ENCODE measurements around the gene ARID1A. TPM values are rescaled to one million over a fixed set of nuclear protein-coding genes. Genes with fewer than 3 reads are reported as not detected.

ARID1A gene
- total RNA-seq, 1 experiment from 2014 or later: 120 TPM

DNA sequence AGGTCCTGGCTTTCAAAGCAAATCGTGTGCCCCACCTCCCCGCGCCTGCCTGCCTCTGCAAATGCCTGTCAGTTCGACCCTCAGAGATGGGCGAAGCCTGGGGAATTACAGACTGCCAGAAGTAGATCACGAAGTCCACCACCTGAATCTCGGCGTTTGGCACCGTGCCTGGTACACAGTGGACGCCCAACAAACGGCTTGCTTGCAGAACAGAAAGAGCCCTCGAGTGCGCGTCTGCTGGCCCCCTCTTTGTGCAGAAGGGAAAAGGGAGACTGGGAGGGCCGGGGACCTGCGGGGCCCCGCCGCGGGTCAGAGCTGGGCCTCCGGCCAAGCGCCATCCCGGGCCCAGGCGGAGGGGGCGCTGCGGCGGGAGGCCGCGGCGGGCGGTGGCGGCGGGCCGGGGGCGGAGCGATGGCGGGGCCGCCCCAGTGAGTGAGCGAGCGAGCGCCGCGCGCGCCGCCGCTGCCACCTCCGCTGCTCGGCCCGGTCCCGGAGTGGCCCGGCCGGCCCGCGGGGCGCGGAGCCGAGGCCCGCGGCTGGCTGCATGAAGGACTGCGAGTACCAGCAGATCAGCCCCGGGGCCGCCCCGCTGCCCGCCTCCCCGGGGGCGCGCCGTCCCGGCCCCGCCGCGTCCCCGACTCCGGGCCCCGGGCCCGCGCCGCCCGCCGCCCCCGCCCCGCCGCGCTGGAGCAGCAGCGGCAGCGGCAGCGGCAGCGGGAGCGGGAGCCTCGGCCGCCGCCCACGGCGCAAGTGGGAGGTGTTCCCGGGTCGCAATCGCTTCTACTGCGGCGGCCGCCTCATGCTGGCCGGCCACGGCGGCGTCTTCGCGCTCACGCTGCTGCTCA is 130.7 kb downstream of the ARID1A start, which contains the start of gene ZDHHC18:
TSS of gene ZDHHC18 (plus strand) at position 428 of the 845 bp plus-strand sequence. CDS start at position 545, 117 bp downstream.
- DNase-seq (ENCODE audit: low spot score): peak; percentile 72
- Histone ChIP-seq H3K4me3 (ENCODE audit: low read depth, low read length, poor library complexity, severe bottlenecking) (peak within 1 kb of the TSS; percentile 75), H3K9me3 (ENCODE audit: low read depth, low read length, poor library complexity, severe bottlenecking) (no peaks in the 10 kb centered on the region), H3K27me3 (replicated peaks; ENCODE audit: insufficient read depth, low read depth, low read length, poor library complexity) (no peaks in the 10 kb centered on the region), H3K27ac (ENCODE audit: low read depth, low read length, poor library complexity, severe bottlenecking) (peak within 1 kb of the TSS; percentile 63), H3K4me1 (ENCODE audit: insufficient read depth, low read length, poor library complexity, severe bottlenecking) (peaks cover 5% of the 10 kb centered on the region), H3K36me3 (ENCODE audit: insufficient read depth, low read length, poor library complexity, severe bottlenecking) (no peaks in the 10 kb centered on the region)
- ChIA-PET CTCF (interaction anchor here (0.6 kb wide), 3 partner anchors 39 to 210 kb away, joined by 3 to 4 read pairs (median 4); no protein-coding TSS in a partner anchor), POLR2A (ENCODE audit: low non-redundant PET) (no interaction called here)
- no TSS peak for BruUV-seq (replicated peaks)
- TF ChIP-seq, protein P1, sequence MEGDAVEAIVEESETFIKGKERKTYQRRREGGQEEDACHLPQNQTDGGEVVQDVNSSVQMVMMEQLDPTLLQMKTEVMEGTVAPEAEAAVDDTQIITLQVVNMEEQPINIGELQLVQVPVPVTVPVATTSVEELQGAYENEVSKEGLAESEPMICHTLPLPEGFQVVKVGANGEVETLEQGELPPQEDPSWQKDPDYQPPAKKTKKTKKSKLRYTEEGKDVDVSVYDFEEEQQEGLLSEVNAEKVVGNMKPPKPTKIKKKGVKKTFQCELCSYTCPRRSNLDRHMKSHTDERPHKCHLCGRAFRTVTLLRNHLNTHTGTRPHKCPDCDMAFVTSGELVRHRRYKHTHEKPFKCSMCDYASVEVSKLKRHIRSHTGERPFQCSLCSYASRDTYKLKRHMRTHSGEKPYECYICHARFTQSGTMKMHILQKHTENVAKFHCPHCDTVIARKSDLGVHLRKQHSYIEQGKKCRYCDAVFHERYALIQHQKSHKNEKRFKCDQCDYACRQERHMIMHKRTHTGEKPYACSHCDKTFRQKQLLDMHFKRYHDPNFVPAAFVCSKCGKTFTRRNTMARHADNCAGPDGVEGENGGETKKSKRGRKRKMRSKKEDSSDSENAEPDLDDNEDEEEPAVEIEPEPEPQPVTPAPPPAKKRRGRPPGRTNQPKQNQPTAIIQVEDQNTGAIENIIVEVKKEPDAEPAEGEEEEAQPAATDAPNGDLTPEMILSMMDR (conservative IDR thresholded peaks at IDR 0.05; ENCODE audit: low read depth, low read length): peak; percentile 49
- no peak for TF ChIP-seq EZH2 (IDR thresholded peaks at IDR 0.05; ENCODE audit: borderline replicate concordance, low read depth, low read length, poor library complexity, severe bottlenecking)
- intact Hi-C loops (cut with micrococcal nuclease; ENCODE audit: unreplicated experiment): no loop called here

DNA sequence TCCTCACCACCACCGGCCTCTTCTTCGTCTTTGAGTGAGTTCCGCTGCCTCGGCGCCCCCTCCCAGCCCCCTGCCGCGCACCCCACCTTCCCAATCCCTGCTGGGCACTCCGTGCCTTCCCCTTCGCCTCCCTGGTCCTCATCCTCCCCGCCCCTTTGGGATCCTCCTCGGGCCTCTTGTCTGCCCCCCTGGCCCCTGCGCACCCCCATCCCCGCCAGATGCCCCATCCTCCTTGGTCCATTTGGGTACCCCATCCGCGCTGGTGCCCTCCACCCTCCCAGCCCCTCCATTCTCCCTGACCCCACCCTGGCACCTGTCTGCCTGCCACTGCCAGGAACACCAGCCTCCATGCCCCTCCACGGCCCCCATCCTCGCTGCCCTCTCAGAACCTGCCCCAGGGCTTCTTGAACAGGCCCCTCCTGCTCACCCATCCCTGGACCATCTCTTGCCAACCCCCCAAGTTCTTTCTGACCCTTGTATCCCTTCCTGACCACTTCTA is 131.3 kb downstream of the ARID1A start:
- H3K27ac ChIP-seq (ENCODE audit: low read depth, low read length, poor library complexity, severe bottlenecking): peak overlapping the region; percentile 63
- CTCF ChIA-PET: no interaction called here

DNA sequence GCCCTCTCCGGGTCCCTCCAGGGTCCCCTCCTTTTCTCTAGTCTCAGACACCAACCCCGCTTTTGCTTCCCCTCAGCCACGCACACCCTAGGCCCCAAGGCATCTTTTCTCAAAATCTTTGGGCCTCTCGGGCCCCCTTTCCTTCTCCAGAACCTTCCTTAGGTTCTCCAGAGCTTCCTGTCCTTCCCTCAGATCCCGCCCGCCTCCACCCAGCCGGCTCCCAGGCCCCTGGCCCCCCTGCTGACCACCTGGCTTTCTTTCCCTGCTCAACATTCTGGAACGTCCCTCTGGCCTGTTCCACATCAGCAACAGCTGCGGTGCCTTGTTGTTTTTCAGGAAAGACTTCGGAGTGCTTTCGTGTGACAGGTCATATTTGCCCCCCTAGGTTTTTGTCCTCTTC is 131.8 kb downstream of the ARID1A start:
- CTCF ChIA-PET: no interaction called here
- intact Hi-C loops (cut with micrococcal nuclease; ENCODE audit: unreplicated experiment): no loop called here
- peaks cover 8% of the 10 kb centered on the region for H3K36me3 ChIP-seq (ENCODE audit: insufficient read depth, low read length, poor library complexity, severe bottlenecking)
- H3K4me3 ChIP-seq (ENCODE audit: low read depth, low read length, poor library complexity, severe bottlenecking): peak overlapping the region; percentile 75
- peak overlapping the region; percentile 63 for H3K27ac ChIP-seq (ENCODE audit: low read depth, low read length, poor library complexity, severe bottlenecking)
- TF ChIP-seq EZH2 (IDR thresholded peaks at IDR 0.05; ENCODE audit: borderline replicate concordance, low read depth, low read length, poor library complexity, severe bottlenecking): no peak
- TF ChIP-seq, protein P1 (conservative IDR thresholded peaks at IDR 0.05; ENCODE audit: low read depth, low read length): no peak
- peaks cover 5% of the 10 kb centered on the region for H3K4me1 ChIP-seq (ENCODE audit: insufficient read depth, low read length, poor library complexity, severe bottlenecking)
- no peaks in the 10 kb centered on the region for H3K27me3 ChIP-seq (replicated peaks; ENCODE audit: insufficient read depth, low read depth, low read length, poor library complexity)
- no TSS peak for BruUV-seq (replicated peaks)
- POLR2A ChIA-PET (ENCODE audit: low non-redundant PET): no interaction called here
- DNase-seq (ENCODE audit: low spot score): no peak
- no peaks in the 10 kb centered on the region for H3K9me3 ChIP-seq (ENCODE audit: low read depth, low read length, poor library complexity, severe bottlenecking)

More for the DNA sequence above, 131.3 kb downstream of the ARID1A start:
- peak overlapping the region; percentile 75 for H3K4me3 ChIP-seq (ENCODE audit: low read depth, low read length, poor library complexity, severe bottlenecking)
- H3K4me1 ChIP-seq (ENCODE audit: insufficient read depth, low read length, poor library complexity, severe bottlenecking): peaks cover 5% of the 10 kb centered on the region
- no peak for DNase-seq (ENCODE audit: low spot score)
- H3K27me3 ChIP-seq (replicated peaks; ENCODE audit: insufficient read depth, low read depth, low read length, poor library complexity): no peaks in the 10 kb centered on the region
- TF ChIP-seq, protein P1 (conservative IDR thresholded peaks at IDR 0.05; ENCODE audit: low read depth, low read length): no peak
- TF ChIP-seq EZH2 (IDR thresholded peaks at IDR 0.05; ENCODE audit: borderline replicate concordance, low read depth, low read length, poor library complexity, severe bottlenecking): no peak
- no TSS peak for BruUV-seq (replicated peaks)
- POLR2A ChIA-PET (ENCODE audit: low non-redundant PET): no interaction called here
- peaks cover 3% of the 10 kb centered on the region for H3K36me3 ChIP-seq (ENCODE audit: insufficient read depth, low read length, poor library complexity, severe bottlenecking)
- H3K9me3 ChIP-seq (ENCODE audit: low read depth, low read length, poor library complexity, severe bottlenecking): no peaks in the 10 kb centered on the region
- intact Hi-C loops (cut with micrococcal nuclease; ENCODE audit: unreplicated experiment): no loop called here

All from A673 (cell line).